Right kidney (tissue), 1 donor: ENCODE measurements around the gene MAML3.

Source experiments
- DNase-seq: peaks from one replicate; pipeline ENCODE4 v3.0.0-alpha.2; 2016

The MAML3 gene

GRCh38 chr4:139749835-139750498 lies 404.0 kb downstream of the MAML3 start:
- no peak for DNase-seq

- DNase-seq: no peak
These were observed 404.6 kb downstream of the MAML3 start for GRCh38 chr4:139749338-139749737.

- no peak for DNase-seq
These were observed 407.4 kb downstream of the MAML3 start for GRCh38 chr4:139746431-139747171.

GRCh38 chr4:139745111-139745639 lies 408.8 kb downstream of the MAML3 start:
- DNase-seq: no peak

- no peak for DNase-seq
These were observed 409.8 kb downstream of the MAML3 start for GRCh38 chr4:139744232-139744631.

DNA sequence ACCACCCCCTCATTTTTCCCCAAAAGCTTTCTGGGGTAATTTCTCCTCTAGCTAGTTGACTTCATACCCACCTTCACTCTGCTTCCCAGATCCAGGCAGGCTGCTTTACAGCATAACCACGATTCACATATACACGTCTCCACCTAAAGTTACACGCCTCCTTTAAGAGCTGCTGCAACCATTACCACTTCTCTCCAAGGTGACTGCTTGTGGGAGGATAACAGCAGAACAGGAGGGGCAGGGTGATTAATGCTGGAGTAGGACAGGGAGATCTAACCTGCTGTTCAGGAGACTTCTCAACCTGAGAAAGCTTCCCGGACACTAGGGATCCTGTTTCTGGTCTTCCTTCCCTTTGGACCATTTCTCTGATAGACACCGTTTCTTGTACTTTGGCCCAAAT lies 411.0 kb downstream of the MAML3 start:
- no peak for DNase-seq

DNA sequence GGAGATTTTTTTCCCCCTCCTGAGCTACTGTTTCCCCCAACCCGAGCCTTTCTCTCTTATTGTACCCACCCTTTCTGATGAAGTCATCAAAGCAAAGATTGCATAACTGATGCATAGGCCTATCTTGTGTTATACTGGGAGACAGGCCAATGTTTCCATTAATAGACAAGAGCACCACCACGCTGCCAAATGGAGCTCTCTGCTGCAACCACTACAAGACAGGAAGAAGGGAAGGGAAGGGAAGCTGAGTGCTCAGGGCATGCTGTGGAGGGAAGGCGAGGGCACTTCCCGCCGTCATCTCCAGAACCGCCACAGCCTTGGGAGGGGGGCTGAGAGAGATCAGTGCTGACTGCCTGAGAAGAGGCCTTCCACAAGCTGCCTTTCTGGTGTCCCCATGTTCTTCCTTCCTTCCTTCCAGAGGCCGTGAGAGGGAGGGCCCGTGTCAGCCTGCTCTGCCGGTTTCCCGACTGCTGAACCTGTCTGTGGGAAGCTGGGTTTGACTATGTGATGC lies 413.4 kb downstream of the MAML3 start:
- no peak for DNase-seq

DNA sequence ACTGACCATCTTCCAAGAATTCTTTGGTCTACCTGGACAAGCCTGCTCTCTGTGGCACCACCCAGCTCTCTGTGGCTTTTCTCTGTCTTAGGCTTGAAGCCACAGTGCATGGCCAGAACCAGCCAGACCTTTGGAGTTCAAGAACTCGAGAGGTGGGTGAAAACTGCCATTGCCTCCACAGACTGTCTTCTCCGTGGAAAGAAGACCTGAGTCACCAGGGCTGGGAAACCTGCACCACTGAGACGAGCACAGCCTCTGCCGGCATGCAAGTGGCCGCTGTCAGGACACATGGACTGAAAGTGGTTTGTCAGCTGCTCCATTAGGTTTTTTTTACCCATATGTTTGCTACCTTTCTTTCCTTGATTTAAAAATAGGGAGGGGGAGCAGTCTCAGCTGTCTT lies 413.9 kb downstream of the MAML3 start:
- DNase-seq: no peak

- no peak for DNase-seq
These were observed 415.0 kb downstream of the MAML3 start for GRCh38 chr4:139738846-139739613.

DNA sequence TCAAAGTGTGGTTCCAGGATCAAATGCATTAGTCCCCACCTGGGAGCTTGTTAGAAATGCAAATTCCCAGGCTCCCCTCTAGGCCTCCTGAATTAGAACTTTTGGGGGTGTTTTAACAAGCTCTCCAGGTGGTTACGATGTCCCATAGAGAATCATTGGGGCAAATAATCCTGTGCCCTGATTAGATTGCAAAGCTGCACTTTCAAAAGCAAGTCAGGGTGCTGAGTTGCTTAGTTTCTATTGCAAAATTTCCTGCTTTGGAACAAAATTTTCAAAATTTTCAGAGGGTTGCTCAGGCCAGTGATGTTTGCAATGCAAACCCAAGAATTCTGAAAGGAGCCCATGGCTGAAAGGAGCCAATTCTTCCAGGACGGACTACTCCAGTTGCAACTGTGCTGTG lies 417.3 kb downstream of the MAML3 start:
- DNase-seq: no peak

DNA sequence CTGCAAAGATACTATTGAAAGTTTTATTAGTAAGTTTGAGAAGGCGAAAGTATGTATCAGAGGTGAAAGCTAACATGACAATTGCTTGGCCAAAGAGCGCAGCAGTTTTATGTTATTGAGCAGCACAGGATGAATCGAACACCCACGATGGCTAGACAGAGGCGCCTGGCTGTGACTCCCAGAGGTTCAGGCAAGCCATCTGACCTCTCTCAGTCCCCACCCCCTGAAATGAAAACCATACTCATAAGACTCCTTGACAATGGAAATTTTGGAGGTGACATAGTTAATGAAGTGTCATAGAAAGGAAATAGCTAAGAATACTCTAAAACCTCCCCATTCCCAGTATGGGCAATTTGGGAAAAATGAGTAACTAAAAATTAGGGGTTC lies 417.7 kb downstream of the MAML3 start:
- no peak for DNase-seq

DNA sequence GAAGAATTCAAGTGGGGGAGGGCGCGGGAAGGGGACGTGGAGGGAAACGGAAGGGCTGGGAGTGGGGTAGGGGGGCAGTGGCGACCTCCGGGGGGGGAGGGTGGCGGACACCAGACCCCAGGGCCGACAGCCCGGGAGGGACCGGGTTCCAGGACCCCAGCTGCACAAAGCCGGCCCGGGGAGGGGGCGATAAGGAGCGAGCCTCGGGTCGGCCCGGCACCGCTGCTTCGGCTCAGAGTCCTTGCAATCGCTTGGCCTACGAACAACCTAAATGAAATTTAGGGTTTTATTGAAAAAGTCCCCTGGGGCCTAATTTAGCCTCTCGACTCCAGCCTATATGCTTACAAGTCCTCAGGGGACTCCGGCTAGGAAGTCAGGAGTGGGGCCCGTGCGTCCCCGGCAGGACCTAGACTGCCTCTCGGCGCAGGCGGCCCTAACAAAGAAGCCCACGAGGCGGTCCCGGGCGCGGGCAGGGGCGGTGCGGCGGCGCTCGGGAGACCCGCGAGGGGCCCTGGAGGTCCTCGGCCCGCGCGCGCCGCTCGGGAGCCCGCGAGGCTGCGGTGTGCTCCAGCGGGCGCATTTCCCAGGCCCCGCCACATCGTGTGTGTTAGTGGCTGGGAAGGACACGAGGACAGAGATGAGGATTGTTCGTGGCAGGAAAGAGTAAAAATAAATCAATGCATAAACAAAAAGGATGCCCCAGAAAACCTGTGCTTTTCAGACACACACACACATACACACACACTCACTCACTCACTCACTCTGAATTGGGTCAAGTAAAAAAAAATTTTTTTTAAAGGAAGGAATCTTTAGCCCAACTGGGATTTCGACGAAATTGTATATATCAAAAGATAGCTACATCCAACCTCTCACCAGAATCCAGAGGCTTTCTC lies 418.4 kb downstream of the MAML3 start:
- DNase-seq: peak; percentile 80

DNA sequence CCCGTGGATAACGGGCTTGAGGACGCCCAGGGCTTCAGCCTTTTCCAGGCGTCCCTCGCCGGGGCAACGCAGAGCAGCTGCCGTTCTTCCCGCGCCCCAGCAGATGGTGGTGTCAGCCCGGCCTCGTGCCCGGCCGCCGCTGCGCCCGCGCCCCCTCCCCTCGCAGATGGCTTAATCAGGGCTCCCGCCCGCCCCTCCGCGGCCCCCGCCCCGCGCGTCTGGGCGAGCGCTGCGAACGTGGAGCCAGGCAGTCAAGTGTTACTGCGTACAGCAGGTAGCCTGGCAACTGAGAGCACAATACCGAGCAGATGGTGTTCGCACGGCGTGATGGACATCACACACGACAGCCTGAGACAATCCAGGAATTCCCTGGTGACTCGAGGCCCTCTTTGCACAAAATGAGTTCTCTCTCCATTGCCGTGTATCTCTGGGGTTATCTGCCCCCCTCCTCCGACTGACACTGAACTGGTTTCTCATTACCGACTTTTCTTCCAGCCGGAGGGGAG lies 419.1 kb downstream of the MAML3 start:
- DNase-seq: peak; percentile 85

DNA sequence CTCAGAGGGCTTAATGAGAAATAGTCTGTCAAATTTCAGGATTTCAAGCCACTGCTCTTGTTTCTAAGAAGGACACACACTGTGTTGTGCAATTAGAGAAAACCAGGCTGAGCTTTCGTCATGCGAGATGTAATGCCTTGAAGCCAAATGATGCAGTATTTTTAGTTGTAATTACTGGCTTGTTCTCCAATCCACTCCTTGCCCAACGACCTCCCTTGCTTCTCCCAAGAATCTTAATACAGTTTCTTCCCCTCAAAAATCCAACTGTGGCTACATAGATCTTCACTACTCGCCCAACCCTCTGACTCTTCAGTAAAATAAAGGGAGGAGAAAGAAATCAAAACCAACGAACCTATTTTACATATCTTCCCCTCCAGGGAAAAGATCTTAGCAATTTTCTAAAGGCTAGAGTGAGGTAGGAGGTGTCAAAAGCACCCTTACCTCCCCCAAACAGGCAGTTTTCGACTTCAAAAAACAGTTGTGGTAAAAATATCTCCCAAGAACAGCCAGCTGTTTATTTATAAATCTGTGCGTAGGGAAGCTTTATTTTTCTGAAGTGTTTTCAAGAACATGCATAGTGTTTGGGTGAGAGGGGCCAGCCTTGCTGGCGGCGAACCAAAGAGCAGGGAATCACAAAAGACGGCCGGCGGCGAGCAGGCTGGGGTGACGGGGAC lies 419.6 kb downstream of the MAML3 start:
- peak; percentile 80 for DNase-seq

GRCh38 chr4:139732991-139733570 lies 420.9 kb downstream of the MAML3 start:
- DNase-seq: no peak

DNA sequence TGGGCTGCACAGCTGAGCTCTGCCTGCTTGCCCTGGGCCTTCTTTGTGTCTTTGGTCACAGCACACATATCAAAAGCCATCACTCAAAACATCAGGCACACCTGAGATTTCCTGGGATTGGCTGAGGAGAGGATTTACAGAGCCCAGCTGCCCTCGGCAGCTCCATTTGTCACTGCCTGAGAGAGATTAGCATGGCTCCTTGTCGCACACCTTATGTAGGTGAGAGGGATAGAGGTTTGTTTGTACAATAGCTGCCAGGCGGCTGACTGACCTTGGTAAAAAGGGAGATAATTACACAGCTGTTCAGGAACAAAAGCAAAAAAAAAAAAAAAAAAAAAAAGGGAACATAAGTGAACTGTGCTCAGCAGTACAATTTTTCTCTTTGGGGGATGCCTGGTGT lies 425.1 kb downstream of the MAML3 start:
- DNase-seq: no peak

DNA sequence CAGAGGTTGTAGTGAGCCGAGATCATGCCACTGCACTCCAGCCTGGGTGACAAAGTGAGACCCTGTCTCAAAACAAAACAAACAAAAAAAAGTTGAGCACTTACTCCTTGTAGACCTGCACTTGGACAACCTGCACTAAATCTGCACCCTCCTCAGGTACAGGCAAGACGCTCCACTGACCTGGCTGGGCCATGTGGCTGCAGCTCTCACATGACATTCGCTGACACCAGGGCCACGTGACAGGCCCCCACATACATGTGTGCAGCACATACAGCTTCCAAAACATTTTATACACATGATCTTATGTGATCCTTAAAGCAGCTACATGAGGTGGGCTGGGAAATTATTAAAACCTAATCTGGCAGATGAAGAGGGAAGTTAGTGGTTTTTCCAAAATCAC lies 425.8 kb downstream of the MAML3 start:
- no peak for DNase-seq

DNA sequence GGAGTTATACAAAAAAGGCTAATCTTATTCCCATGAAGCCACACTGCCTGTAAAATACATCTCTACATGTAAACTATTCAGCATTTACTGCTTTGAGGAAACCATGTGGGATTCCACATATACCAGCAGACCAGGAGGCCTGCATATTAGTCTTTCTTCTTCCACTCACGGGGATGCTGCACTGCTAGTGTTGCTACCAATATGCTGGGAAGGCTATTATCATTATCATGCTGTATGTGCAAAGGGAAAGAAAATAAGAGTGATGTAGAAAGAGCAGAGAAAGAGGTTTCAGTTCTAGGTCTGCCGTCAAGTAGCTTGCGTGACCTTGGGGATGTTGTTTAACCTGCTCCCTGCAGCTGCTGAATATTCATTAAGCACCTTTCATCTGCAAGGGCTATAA lies 427.4 kb downstream of the MAML3 start:
- no peak for DNase-seq

DNA sequence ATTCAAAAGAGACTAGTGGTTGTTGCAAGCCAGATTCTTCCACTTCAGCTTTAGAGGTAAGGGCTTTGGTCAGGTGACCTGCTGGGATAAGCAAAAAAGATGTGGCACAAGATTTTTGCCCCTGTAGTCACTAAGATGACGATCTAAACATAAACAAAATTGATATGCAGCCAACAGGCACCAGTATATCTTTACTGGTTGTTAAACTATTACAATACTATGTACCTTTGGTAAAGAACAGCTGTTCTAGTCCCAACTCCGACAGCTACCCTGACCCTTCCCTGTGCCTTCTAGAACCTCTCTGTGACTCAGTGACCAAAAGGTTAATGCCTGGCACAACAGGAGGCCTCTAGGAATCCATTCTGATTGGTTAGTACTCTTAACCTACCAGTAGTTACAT lies 428.7 kb downstream of the MAML3 start:
- no peak for DNase-seq

GRCh38 chr4:139721789-139722188 lies 432.2 kb downstream of the MAML3 start:
- no peak for DNase-seq

DNA sequence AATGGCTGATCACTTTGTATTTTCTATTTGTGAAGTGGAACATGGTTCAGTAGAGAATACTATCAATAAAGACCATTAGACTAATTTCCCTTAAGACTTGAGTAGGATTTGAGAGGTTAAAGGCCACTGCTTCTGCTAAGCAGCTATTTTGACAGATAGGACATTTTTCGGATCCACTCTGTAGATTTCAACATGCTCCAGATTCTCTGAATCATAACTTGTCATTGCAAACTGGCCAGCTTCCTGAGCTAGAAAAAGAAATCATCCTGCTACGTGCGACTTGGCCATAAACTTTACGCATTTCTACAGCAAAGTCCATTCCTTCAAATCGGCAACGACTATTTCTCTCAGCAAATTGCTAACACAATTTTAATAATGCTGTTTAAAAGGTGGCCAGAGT lies 433.2 kb downstream of the MAML3 start:
- DNase-seq: no peak
